ENCODE results near the gene PAIP1.
"Not testable (repeated sequence)": the region's sequence is repeated elsewhere in the genome, so short reads cannot be mapped to it uniquely, and the experiment has no call there.

Gene PAIP1, protein sequence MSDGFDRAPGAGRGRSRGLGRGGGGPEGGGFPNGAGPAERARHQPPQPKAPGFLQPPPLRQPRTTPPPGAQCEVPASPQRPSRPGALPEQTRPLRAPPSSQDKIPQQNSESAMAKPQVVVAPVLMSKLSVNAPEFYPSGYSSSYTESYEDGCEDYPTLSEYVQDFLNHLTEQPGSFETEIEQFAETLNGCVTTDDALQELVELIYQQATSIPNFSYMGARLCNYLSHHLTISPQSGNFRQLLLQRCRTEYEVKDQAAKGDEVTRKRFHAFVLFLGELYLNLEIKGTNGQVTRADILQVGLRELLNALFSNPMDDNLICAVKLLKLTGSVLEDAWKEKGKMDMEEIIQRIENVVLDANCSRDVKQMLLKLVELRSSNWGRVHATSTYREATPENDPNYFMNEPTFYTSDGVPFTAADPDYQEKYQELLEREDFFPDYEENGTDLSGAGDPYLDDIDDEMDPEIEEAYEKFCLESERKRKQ

DNA sequence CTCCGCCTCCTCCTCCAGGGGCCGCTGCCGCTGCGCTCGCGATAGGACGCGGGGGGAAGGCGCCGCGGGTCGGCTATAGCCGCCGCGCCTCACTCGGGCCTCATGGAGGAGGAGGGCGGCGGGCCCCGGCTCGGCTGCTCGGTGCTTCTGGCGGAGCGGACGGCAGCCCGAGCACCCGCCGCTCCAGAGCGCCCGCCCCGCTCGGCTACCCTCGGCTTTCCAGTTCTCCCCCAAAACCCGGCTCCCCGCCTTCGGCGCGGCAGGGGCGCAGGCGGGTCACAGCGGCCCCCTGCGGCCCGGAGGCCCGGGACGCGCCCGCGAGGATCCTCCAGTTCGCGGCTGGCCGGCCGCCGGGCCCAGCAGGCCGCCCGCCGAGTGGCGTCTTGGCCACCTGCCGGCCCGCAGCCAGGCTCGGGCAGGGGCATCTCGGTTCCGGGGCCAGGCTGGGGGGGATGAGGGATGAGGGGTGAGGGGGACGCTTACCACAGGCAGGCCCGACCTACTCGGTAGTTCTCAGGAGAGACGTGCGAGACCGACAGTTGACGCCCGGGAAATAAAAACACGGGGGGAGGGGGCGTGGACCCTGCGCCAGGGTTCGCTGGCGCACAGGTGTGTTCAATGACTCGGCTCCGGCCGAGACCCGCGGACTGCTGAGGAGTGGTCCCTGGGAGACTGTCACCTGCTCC, at the start of gene PAIP1:
TSS of gene PAIP1 (minus strand) at position 221 of the 686 bp plus-strand sequence. CDS start 231 bp downstream, outside the sequence.
- peak; percentile 73 for DNase-seq (ENCODE audit: low read depth, low spot score)

DNA sequence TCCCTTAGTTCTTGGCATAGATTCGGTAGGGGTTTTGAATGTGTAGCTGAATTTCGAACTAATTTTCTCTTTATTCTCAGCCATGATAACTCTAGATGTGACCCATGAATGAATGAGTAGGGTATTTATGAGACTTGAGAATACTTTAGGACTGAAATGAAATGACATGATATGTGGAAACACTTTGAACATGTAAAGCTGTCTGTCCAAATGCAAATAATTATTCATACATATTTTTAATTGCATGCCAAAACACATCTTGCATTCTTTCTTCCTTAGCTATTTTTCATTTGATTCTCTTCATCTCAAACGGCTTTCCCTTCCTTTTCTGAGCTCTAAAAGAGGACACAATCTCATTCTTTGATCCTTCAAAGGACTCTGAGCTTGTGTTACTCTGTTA, 49.5 kb upstream of the PAIP1 start:
- DNase-seq (ENCODE audit: low read depth, low spot score) = no peak

DNA sequence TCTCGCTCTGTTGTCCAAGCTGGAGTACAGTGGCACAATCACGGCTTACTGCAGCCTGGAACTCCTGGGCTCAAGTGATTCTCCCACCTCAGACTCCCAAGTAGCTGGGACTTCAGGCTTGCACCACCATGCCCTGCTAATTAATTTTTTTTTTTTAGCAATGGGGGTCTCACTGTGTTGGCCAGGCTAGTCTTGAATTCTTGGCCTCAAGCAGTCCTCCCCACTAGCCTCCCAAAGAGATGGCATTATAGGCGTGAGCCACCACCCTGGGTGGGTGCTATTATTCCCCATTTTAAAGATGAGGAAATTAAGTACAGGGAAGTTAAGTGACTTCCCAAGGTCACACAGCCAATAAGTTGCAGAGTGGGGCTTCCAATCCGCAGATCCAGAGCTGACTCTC, 47.8 kb upstream of the PAIP1 start:
- no peak for DNase-seq (ENCODE audit: low read depth, low spot score)

DNA sequence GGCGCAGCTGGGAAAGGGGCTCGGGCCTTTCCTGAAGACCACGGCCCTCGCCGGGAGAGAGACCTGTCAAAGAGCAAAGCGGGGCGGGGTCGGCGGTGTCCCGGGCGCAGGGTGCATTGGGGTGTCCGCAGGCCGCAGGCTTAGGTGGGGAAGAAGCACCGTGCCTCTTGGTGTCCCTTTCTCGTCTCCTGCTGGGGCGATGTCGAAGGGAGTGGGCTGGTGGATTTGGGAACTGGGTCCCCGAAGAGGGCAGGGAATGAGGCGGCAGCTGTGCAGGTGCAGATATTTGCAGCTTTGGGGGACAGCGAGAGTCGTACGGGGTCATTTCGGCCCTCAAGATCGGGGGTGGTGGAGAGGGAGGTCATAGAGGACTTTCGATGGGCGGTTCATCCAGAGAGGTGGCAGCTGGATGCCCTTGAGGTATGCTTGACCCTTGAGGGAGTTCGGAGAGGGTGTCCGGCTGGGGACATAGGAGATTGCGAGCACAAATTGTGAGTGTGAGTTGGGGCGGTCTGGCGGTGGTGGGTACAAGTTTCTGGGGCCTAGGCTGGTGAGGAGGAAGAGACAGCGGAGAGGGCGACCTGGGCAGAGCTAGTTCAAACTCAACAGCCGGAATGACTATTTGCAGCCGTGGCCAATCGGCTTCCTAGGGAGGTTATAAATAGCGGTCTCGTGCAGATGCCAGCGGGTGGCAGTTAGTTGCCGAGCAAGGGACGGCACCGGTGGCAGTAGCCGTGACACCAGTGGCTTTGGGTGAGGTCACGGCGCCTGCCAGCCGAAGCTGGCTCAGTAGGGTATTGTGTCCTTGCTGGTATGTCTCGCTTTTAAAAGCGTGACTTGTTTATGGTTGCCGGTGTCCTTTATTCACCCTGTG, 46.7 kb upstream of the PAIP1 start:
- peak; percentile 46 for DNase-seq (ENCODE audit: low read depth, low spot score)

DNA sequence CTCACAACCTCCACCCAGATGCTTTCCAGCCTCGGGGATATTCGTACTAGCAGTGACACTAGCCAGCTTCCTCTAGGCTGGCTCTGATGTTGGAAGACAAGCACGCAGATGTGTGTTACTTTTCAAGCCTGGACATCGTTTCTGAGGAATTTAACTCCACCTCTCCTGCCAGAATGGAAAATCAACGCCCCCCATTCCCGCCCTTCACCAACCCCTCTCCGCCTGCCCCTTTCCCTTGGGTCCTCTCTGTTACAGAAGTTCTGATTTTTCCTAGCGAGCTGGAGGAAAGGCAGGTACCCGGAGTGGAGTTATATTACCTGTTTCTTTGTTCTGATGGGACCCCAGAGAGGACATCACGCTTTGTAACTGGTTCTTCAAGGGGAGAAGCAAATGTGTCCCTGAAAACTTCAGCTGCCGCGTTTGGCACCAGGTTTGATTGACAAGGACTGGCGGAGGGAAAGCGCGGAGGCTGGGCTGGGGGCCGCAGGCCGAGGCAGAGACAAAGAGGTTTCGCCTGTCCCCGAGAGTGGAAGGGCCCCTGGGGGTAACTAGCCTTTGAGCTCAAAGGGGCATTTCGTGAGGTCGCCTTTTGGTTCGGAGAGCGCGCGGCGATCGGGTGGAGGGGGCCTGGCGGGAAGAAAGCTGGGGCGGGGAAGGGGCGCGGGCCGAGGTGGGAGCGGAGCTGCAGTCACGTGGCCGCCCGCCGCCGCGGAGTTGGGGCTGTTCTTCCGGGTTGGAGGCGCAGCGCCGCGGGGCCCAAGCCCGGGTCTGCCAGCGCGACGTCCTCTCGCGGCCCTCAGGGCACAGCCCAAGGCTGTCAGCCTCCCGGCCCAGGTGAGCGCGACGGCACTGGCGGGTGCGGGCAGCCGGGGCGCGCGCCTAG, 45.8 kb upstream of the PAIP1 start, which contains the start of gene NNT:
TSS of gene NNT (plus strand) at position 720 of the 883 bp plus-strand sequence. CDS start 6,016 bp downstream, outside the sequence.
- DNase-seq (ENCODE audit: low read depth, low spot score) = peak; percentile 54

DNA sequence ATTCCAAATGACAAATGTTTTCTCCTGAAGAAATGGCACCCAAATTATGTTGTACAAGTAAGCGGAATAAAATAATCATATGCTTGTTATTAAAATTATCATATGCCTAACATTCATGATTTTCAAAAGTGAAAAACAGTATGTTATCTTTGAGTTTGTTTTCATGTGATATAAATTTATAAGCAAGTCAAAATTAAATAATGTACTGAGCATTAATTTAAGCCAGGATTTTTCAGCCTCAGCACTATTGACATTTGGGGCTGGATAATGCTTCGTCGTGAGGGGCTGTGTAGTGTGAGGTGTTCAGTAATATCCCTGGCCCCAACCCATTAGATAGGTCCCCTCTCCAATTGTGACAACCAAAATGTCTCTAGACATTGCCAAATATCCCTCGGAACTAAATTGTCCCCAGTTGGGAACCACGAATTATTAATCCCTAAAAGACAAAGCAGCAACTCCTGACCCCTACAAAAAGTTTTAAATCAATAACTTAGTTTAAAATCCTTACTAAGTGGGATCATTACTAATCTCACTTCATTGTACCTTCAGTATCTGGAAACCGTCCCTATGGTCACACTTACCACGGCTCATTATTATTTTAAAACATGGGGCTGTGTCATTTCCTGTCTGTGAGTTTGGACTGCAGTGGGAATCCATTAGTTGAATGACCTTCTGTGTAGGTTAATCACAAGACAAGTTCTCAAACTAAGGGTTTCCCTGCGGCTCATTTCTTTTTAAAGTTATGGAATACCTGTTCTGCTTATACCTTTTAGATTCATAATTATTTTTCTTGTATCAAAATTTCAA, 44.8 kb upstream of the PAIP1 start:
- no peak for DNase-seq (ENCODE audit: low read depth, low spot score)

DNA sequence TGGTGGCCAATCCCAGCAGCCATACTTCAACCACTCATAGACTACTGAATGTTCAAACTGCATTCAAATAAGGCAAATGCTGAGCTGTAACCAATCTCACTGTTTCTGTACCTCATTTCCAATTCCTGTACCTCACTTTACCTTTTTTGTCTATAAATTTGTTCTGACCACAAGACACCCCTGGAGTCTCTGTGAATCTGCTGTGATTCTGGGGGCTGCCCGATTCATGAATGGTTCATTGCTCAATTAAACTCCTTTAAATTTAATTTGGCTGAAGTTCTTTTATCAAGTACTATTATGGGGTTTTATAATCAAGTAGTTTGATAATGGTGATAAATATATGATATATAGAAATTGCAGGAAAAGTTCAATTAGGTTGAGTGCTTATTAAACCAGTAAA, 42.0 kb upstream of the PAIP1 start:
- DNase-seq (ENCODE audit: low read depth, low spot score) = not testable (repeated sequence)

DNA sequence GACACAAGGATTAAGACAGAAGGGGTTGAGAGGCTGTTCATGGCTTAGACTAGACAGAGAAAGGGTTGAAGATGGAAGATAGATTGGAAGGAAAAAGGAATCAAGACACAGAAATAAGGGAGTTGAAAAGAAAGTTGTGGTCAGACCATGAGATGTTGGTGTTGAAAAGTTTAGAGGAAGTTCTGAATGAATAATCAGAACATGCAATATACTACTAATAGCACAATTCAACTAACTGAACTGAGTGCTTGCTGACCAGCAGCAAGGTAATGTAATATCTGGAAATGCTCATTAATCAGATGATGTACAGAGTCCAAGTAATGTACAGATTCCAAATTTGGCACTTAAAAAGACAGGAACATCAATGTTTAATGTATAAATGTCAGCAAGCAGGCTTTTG, 35.5 kb upstream of the PAIP1 start:
- DNase-seq (ENCODE audit: low read depth, low spot score) = no peak

DNA sequence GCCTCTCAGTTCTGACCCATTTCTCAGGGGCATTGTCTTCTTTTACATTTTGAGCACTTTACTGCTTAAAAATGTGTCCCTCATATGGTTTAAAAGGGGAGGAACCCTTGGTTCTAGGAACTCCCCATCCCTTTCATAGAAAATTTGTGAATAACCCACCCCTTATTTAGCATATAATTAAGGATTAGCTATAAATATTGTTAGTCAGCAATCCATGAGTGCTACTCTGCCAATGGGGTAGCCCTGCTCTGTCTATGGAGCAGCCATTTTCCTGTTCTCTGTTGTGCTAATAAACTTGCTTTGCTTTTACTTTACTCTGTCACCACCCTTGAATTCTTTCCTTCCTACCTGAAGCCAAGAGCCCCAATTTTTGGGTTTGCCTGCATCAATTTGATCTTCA, 33.8 kb upstream of the PAIP1 start:
- no peak for DNase-seq (ENCODE audit: low read depth, low spot score)

DNA sequence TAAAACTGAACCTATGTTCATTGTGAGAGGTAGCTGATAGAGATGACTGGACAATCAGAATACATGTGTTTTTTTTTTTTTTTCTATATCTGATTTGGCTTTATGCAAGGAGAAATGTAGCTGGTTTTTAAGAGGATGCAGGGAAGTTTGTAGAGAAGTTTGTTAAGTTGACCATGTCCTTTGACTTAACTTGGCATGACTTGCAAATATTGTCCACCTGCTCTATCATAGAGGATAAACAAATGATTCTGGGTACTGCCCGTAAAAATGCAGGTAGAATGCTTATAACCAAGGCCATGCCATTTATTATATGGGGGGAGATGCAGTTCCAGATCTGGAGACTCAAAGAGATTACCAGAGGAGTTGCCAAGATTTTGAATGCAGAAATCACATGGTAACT, 32.4 kb upstream of the PAIP1 start:
- no peak for DNase-seq (ENCODE audit: low read depth, low spot score)

DNA sequence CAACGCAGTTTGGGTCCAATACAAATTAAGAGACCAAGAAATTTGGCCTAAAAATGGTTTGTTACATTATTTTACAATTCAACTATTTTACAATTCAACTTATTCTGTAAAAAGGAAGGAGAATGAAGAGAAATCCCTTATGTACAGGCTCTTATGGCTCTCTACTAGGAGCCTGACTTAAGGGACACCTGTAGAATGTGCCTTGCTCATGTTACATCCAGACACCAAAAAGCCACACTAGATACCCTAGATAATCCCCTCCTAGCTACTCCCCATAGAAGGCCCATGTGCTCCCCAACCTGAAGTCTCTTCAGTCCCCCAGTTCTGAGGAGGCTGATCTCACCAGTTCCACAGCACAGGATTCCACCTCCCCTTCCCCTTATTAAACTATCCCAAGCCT, 32.0 kb upstream of the PAIP1 start:
- DNase-seq (ENCODE audit: low read depth, low spot score) = no peak

DNA sequence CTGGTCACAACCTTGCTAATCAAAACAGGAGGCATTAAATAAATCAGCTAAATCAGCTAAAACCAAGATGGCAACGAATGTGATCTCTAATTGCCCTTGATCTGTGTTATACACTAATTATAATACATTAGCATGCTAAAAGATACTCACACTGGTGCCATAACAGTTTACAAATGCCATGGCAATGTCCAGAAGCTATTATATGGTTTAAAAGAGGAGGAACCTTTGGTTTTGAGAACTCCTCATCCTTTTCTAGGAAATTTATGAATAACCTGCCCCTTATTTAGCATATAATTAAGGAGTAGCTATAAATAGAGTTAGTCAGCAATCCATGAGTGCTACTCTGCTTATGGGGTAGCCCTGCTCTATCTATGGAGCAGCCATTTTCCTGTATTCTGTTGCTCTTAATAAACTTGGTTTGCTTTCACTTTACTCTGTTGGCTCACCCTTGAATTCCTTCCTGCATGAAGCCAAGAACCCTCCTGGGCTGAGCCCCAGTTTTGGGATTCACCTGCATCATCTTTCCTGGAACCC, 27.4 kb upstream of the PAIP1 start:
- DNase-seq (ENCODE audit: low read depth, low spot score) = no peak

DNA sequence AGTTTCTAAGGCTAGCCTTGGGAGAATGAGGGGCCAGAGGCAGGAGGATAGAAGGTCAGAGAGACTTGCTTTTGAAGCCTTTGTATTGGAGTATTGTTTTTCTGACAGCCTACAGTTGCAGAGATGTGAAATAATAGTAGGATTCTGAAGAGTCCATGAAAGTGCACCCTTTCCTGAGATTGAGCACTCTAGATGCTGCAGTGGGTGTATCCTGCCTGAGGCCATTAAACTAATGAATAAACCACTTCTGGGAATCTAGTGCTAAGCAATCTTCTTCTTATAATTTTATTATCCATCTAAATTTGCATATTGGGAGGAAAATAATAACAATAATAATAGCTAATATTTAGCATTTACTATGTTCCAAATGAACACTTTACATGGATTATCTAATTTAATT, 26.8 kb upstream of the PAIP1 start:
- no peak for DNase-seq (ENCODE audit: low read depth, low spot score)

DNA sequence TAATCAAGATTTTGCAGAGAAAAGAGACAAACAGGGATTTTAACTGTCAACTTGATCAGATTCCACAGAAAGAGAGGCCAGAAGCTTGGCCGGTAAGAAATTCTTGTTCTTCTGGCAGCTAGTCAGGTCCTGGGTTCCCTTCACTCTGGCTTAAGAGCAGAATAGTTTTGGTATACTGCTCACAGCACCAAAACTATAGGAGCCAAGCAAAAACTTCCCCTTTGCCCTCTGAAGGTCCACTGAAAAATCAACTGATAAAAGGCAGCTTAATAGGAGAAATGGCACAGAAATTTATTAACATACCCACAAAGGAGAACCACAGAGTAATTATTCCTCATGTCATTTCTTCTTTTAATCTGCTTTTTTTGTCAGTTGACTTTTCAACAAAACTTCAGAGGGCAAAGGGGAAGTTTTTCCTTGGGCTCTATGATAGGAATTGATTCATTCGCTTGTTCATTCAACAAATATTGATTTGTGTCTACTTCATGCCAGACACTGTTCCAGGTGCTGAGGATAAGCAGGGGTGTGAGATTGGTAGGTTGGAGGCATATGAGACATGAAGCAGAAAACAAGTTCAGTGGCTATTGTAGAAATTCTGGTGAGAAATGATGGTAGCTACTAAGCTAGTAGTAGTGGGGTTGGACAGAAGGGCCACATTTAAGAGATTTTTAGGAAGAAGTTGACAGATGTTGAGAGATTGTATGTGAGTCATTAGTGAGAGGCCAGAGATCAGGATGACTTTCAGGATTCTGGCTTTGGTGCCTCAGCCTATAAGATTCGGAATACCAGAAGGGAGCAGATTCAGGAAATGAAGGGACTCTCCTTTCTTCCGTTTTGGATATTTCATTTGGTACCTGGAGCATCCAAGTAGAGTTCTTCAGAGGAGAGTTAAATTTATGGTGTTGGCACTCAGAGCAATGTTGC, 25.5 kb upstream of the PAIP1 start:
- DNase-seq (ENCODE audit: low read depth, low spot score) = no peak

DNA sequence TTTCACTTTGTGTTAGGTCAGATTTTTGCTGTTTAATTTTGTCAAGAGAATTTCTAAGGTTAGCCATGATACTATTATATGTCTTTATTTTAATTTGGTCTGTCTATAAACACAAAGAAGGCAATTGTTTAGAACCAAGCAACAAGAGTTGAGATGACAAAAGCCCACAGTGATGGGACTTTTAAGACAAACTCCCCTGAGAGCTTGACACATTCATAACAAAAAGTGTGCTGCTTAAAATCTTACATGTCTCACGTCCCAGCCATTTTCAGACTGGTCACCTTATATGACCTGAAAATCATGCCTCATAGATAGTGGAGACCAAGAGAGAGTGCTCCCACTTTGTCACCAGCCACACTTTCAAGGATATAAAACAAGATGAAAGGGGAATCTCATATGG, 24.5 kb upstream of the PAIP1 start:
- no peak for DNase-seq (ENCODE audit: low read depth, low spot score)

DNA sequence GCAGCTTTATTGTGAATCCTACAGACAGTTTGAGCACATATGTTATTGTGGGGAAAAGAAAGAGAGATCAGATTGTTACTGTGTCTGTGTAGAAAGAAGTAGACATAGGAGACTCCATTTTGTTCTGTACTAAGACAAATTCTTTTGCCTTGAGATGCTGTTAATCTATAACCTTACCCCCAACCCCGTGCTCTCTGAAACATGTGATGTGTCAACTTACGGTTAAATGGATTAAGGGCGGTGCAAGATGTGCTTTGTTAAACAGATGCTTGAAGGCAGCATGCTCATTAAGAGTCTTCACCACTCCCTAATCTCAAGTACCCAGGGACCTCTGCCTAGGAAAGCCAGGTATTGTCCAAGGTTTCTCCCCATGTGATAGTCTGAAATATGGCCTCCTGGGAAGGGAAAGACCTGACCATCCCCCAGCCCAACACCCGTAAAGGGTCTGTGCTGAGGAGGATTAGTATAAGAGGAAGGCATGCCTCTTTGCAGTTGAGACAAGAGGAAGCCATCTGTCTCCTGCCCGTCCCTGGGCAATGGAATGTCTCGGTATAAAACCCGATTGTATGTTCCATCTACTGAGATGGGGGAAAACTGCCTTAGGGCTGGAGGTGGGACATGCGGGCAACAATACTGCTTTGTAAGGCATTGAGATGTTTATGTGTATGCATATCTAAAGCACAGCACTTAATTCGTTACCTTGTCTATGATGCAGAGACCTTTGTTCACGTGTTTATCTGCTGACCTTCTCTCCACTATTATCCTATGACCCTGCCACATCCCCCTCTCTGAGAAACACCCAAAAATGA, 23.7 kb upstream of the PAIP1 start:
- not testable (repeated sequence) for DNase-seq (ENCODE audit: low read depth, low spot score)

DNA sequence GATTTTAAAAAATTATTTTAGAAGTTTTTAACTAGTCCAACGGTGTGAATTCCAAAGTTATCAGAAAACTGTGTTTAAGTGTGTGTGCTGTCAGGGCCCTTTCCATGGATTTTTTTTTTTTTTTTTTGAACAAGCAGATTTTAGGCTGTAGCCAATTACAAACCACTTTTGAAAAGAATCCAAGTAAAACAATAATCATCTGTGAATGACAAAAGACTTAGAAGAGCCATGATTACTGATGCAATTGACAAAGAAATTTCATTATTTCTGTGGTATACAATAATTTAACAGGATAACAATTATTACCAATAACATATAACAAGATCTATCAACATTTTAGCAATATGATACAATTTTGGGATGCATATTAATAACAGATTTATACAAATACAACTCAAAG, 16.2 kb upstream of the PAIP1 start:
- no peak for DNase-seq (ENCODE audit: low read depth, low spot score)

DNA sequence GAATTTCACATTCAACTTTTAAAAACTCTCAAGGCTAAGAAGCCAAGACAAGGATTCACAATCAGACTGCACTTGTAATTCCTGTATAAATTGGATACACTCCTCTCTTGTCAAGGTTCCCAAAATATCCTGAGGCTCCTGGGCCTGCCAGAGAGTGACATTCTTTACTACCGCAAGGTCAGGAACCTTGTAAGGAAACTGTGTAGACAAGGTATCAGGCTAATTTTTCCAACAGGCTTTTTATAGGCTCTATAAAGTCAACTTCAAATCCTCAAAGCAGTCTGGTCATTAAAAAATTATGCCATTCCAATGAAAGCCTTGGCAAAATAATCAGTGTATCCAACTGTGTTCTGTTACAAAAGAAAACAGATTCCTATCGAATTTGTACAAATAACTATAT, 15.5 kb upstream of the PAIP1 start:
- no peak for DNase-seq (ENCODE audit: low read depth, low spot score)

Data from activated CD4-positive, CD25-positive, alpha-beta regulatory T cell treated with anti-CD3 and anti-CD28 coated beads, Interleukin-2, amount 50 U/mL, for 16 hours (primary cell).